LHCN-M2 (cell line): ENCODE data around the gene APBB2. TPM values are rescaled to one million over a fixed set of nuclear protein-coding genes. Genes with fewer than 3 reads are reported as not detected.

ENCODE experiments used
- DNase-seq: peaks from one replicate; pipeline ENCODE4 v3.0.0-alpha.2; 2012; ENCODE audit warnings: low read depth
- polyA plus RNA-seq: library from polyadenylated mRNA; unstranded; fragments of >200 nt; gene quantifications from one replicate; pipeline ENCODE4 v1.2.1, GENCODE V29; 2012; ENCODE audit warnings: missing spikeins
- total RNA-seq: library from RNA; depleted of rRNA; stranded (reverse); fragments of >200 nt; gene quantifications from 2 replicates; pipeline ENCODE4 v1.2.3, GENCODE V29; 2014; rRNA removed

APBB2 gene
- total RNA-seq: 109 and 112 TPM in 2 replicates
- polyA plus RNA-seq: 42.0 TPM

DNA sequence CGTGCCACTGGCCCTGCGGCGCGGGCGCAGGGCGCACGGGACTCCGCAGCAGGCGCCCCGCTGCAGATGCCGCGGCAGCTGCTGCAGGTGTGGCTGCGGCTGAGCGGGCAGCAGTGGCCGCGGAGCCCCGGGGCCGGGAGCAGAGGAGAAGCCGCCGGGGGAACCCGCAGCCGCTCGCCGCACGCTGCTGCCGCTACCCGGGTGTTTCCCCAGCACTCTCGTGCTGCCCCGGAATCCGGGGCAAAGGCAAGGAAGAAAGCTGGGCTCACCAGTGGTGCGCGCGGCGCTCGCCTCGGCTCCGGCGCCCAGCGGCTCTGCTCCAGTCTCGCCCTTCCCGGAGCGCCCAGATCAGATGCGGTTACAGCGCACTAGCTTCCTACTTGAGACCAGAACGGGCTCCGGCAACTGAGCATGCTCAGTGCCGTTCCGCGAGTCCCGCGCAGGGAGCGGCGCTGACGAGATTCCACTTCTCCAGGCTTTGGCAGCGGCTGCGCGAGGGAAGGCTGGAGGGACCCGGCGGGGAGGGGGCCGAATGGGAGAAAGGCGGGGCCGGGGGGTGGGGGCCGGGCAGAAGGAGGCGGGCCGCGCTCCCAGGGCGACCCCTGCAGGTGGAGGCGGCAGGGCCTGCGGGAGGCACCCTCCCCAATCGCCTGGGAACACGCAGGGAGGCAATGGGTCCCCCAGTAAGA lies at the start of gene APBB2:
TSS of gene APBB2 (minus strand) at position 407 of the 689 bp plus-strand sequence. CDS start 181,288 bp downstream, outside the sequence.
- peak; percentile 97 for DNase-seq

GRCh38 chr4:41262198-41262597 lies 47.9 kb upstream of the APBB2 start:
- DNase-seq: no peak

DNA sequence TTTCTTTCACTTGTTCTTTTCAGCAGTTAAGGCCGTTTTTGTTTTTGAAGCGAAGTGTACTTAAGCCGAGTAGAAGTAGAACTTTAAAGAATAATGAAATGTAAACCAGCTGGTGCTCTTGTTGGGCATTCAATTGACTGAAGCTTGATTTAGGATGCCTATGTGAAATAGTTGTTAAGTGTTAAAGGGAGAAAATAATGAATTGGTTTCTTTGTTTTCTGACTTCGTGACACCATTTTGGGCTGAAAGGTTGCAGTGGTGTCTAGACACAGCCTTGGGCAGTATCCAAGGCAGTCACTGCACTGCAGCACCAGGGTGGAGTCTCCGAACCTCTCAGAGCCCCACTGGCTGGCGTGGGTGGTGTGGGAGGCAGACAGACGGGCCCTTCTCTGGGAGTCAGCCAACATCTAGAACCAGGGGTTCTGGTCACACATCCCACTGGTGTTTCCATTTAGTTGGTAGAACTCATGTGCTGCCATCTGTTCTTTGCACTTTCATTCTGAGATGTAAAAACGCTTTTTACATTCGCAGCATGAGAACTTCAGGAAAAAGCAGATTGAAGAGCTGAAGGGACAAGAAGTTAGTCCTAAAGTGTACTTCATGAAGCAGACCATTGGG lies 45.9 kb upstream of the APBB2 start:
- DNase-seq: no peak

- DNase-seq: peak; percentile 75
These were observed 44.4 kb upstream of the APBB2 start for GRCh38 chr4:41258783-41259182.

DNA sequence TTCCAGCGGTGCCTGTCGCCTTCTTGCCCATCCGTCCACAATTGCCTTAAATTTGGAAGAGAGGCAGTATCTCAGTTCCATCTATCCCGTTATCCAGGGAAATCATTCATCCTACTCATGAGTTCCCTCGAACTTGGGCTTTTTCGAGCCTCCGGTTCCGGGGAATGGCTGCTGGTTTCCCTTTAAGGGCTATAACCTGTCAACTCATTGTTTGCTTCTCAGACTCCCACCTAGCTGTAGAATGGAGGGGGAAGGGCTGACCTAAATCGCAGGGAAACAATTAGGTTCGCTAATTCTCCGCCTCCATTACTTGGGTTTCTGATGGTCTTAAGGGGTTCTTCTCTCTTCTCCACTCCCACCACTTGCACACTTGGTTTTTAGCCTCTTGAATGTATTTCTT lies 43.6 kb upstream of the APBB2 start:
- no peak for DNase-seq

DNA sequence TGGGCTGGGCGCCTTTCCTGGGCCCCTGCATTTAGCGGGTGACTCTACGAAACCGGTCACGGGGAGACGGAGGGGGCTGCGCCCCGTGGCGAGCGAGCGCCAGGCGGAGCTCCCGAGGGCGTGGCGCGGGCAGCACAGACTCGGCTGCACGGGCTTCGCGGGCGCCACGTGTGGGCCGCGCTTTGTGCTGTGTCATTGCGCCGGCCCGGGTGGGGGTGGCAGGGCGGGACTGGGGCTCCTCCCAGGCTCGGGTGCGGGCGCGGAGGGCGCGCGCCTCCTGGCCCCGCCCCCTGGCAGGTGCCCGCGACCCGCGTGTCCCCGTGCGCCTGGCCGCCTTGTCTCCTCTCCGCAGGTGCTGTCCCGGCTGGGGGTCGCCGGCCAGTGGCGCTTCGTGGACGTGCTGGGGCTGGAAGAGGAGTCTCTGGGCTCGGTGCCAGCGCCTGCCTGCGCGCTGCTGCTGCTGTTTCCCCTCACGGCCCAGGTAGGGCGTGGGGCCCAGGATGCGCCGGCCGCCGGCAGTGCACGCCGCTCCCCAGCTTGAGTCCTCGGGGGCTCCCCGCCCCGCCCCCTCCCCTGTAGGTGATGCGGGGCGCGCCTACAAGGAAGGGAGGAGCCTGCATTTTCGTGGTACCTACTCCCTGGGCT lies 43.0 kb upstream of the APBB2 start:
- DNase-seq: peak; percentile 34

DNA sequence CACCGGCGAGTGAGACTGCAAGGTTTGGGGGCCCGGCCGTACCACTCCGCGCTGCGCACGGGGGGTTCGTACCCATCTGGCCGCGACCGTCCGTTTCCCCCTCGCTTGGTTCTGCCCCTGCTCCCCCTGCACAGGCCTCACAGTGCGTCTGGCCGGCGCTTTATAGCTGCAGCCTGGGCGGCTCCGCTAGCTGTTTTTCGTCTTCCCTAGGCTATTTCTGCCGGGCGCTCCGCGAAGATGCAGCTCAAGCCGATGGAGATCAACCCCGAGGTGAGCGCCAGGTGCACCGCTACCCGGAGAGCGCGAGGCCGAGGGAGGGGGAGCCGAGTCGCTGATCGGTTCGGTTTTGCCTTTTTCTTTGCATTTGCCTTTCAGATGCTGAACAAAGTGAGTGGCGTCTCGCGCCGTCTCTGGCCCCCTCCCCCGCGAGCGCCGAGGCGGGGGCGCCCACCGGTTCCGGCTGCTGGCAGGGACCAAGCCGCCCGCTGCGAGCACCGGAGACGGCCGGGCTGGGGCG lies 42.5 kb upstream of the APBB2 start, which contains the start of gene UCHL1:
TSS of gene UCHL1 (plus strand) at position 189 of the 517 bp plus-strand sequence. CDS start at position 238, 49 bp downstream.
- DNase-seq: peak; percentile 58

DNA sequence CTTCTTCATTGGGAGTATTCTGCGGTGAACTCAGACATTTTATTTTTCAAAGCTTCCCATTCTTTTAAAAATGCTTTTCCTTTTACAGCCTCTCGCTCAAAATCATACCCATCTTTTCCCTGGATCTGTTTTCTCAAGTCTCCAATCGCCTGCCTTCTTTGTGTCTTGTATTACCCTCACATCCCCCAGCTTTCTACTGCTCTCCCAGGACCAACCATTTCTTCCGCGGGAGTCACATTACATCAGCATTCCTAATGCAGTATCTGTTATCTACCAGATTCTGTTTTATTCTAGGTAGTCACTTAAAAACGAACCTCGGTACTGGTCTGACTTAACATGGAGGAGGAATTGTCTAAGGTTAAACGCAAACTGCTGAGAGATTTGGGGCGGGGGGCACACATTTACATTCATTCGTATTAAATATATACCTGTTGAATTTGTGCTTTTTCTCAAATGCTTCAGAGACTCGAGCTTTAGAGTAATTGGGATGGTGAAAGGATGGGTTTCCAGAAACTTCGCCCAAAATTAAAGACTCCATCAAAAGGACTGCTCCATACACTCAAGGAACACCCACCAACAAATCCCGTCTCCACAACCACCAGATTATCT lies 41.9 kb upstream of the APBB2 start:
- DNase-seq: no peak

- DNase-seq: no peak
These were observed 31.6 kb upstream of the APBB2 start for GRCh38 chr4:41245983-41246382.

DNA sequence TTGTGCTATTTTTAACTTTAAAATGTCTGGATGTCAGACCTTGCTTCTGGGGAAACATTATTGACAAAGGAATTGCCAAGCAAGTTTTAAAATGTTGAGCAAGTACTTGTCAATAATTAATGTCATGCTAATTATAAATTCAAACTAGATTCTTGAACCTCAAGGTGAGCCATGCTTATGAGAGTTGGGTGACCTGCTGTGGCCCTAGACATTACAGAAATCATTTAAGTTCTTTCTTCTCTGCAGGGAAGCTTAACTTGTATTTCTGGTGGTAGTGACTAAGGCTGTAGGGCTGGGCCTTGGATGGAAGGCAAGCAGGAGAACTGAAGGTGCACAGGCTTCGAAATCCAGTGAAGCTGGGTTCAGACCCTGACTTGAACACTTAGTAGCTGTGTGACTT lies 27.6 kb upstream of the APBB2 start:
- DNase-seq: no peak

- no peak for DNase-seq
These were observed 22.2 kb upstream of the APBB2 start for GRCh38 chr4:41236508-41236907.

DNA sequence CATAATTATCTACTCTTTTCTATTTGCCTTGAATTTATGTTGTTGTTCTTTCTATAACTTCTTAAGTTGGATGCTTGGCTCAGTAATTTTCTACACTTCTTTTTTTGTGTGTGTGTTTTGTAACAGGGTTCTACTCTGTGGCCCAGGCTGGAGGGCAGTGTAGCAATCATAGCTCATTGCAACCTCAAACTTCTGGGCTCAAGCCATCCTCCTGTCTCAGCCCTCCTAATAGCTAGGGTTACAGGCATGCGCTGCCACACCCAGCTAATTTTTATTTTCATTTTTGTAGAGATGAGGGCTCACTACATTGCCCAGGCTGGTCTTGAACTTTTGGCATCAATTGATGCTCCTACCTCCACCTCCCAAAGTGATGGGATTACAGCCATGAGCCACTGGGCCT lies 21.7 kb upstream of the APBB2 start:
- no peak for DNase-seq

- DNase-seq: no peak
These were observed 18.5 kb upstream of the APBB2 start for GRCh38 chr4:41232856-41233255.

DNA sequence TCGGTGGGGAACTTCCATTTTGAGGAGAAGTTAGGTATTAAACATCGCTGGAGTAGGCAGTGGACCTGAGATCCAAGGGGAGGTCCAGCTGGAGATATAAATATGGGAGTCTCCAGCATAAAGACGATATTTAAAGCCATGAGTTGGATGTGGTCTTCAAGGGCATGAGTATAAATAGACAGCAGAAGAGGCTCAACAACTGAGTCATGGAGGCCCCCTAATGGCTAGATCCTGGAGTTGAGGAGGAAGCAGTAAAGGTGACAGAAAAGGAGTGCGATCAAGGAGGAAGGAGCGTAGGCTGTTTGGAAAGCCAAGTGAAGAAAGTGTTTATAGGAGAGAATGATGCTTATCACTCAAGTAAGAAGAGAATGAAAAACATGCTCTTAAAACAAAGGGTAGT lies 18.1 kb upstream of the APBB2 start:
- peak; percentile 8 for DNase-seq

DNA sequence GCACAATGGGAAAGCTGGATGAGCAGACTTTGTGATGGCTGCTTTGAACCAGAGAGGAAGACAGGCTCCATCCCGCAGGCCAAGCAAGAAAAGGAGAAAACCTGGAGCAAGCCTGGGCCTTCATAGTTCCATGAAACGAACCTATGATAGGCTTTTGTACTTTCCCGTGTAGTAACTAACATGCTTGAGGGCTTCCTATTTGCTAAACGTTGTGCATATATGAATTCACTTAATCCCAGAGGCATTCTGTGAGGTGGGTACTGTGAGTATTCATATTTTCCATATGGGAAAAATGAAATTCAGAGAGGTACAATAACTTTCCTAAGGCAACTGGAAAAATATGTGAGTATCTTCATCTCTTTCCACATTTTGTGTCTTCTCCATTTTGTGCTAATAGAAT lies 13.6 kb upstream of the APBB2 start:
- no peak for DNase-seq

DNA sequence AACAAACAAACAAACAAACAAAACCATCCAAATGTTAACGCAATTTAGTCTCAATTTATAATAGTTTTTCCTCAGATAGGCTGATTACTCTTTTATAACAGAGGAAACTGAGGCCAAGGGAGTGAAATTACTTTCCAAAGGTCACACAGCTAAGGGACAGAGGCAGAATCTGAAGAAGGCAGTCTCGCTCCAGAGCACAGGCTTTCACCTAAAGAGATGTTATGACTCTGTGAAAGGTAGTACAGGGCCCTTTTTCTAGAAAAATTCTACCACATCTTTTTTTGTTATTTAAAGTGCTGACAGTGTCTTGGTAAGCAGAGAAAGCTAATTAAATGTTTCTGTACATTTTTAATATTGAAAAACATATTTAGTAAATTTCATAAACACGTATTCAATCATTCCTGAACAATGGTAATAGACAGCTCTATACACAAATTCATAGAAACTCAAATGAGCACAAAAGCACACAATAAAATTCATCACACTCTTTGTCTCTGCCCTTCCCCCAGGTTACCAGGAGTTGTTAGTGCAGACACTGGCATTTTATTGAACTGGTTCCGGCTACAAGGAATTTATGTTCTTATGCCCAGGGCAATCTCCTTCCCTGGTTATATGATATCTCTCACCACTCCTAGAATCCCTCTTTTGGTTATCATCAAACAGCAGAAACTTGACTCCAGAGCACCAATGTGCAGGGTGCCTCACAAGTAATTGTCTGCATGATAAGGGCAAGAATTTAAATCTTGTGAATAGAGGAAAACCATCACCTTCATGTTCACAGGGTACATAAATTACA lies 7.7 kb upstream of the APBB2 start:
- no peak for DNase-seq

DNA sequence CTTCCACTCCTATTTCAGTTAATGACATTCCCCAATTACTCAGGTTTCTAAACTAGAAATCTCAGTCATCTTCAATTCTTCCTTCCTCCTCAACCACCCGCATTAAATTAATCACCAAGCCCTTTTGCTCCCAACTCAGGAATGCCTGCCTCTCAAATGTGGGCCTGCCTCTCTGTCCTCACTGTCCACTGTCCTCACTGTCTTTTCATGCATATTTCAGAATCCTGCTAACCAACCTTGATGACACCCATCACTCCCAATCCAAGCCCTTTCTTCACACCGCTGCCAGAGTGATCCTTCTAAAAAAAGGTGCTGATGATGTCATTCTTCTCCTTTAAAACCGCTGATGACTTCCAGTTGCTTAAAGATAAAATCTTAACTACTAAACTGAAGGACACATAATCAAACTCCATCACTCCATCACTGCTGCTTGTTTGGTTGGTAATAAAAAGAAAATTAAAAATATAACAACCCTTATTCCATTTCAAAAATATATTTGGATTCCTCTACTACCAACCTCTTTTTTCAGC lies 5.1 kb upstream of the APBB2 start:
- no peak for DNase-seq

- no peak for DNase-seq
These were observed 4.4 kb upstream of the APBB2 start for GRCh38 chr4:41218703-41219102.

- no peak for DNase-seq
These were observed 3.0 kb upstream of the APBB2 start for GRCh38 chr4:41217374-41217773.

GRCh38 chr4:41217020-41217333 lies 2.6 kb upstream of the APBB2 start:
- no peak for DNase-seq
